ENCODE measurements around the gene GALNT14. TPM values are rescaled to one million over a fixed set of nuclear protein-coding genes. Genes with fewer than 3 reads are reported as not detected.

Gene GALNT14
- total RNA-seq, 1 experiment from 2014 or later, result 6.0 TPM

DNA sequence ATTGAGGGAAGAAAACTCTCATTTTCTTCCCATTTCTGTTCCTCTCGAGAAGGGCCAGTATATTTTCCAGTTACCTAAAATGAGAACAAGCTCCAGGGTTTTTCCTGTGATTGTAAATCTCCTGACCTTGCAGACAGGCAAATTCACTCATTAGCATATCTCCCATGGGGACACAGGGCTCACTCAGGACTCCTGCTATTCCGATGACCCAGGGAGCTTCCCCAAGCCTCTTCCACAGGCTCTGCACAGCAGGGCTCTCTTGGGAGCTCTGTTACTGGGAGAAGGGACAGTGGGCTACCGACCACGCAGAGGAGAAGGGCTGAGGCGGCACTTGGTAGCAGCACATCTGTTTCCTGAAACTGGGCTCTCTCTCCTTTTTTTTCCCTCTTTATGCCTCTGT, 195.8 kb downstream of the GALNT14 start:
- POLR2A ChIA-PET, result no interaction called here
- Mint-ChIP-seq H3K27me3 (ENCODE audit: low read depth) (no peaks in the 10 kb centered on the region), H3K9me3 (peaks cover 11% of the 10 kb centered on the region), H3K4me3 (no peak overlapping the region), H3K27ac (no peak overlapping the region), H3K36me3 (no peaks in the 10 kb centered on the region), H3K4me1 (peaks cover 41% of the 10 kb centered on the region)
- no peak for TF ChIP-seq ATF1 (CRISPR knock-in tag; IDR thresholded peaks at IDR 0.05)
- TF ChIP-seq ATF2 (CRISPR knock-in tag; IDR thresholded peaks at IDR 0.05; ENCODE audit: borderline replicate concordance, low read depth), result no peak
- TF ChIP-seq NFYB (CRISPR knock-in tag; conservative IDR thresholded peaks at IDR 0.05; ENCODE audit: low read depth), result no peak
- TF ChIP-seq ETV6 (CRISPR knock-in tag; IDR thresholded peaks at IDR 0.05), result no peak
- TF ChIP-seq ZNF423 (CRISPR knock-in tag; IDR thresholded peaks at IDR 0.05), result peak; percentile 70
- TF ChIP-seq SMAD3 (CRISPR knock-in tag; IDR thresholded peaks at IDR 0.05; ENCODE audit: borderline replicate concordance), result no peak
- DNase-seq (ENCODE audit: low spot score) (no peak), ATAC-seq (no peak)
- CTCF ChIA-PET, result interaction anchor here (0.5 to 1.1 kb wide), 3 partner anchors 27 to 275 kb away, joined by 3 read pairs; no protein-coding TSS in a partner anchor

DNA sequence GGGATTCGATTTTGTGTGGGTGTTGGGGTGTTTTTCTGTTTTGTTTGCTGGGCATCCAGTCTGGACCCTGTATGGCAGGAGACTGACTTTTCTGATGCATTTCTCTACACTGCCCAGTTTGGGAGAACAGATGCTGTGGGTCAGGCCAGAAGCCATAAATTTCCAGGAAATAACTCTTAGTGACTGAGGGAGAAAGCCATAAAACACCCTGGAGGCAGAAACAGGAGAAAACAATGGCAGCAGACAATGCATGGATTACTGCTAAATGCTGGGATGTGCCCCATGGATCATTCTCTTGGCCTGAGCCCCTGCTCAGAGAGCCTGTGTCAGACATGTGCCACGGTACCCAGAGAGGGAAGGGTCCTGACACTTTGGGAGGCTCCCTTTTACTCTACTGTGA, 197.4 kb downstream of the GALNT14 start:
- no peak for ATAC-seq
- POLR2A ChIA-PET, result no interaction called here
- H3K4me3 Mint-ChIP-seq, result no peak overlapping the region
- no peaks in the 10 kb centered on the region for H3K36me3 Mint-ChIP-seq
- H3K27ac Mint-ChIP-seq, result no peak overlapping the region
- H3K27me3 Mint-ChIP-seq (ENCODE audit: low read depth), result no peaks in the 10 kb centered on the region
- no peak for TF ChIP-seq ARID4B (CRISPR knock-in tag; IDR thresholded peaks at IDR 0.05; ENCODE audit: borderline replicate concordance)
- no peak for TF ChIP-seq HMGA2 (CRISPR knock-in tag; IDR thresholded peaks at IDR 0.05)
- TF ChIP-seq STAT6 (CRISPR knock-in tag; conservative IDR thresholded peaks at IDR 0.05; ENCODE audit: low read depth), result no peak
- TF ChIP-seq USF1 (CRISPR knock-in tag; IDR thresholded peaks at IDR 0.05), result no peak
- no peak for TF ChIP-seq E2F1 (CRISPR knock-in tag; IDR thresholded peaks at IDR 0.05)
- no peak for TF ChIP-seq ZNF263 (CRISPR knock-in tag; IDR thresholded peaks at IDR 0.05; ENCODE audit: low read depth)
- TF ChIP-seq, protein P1, sequence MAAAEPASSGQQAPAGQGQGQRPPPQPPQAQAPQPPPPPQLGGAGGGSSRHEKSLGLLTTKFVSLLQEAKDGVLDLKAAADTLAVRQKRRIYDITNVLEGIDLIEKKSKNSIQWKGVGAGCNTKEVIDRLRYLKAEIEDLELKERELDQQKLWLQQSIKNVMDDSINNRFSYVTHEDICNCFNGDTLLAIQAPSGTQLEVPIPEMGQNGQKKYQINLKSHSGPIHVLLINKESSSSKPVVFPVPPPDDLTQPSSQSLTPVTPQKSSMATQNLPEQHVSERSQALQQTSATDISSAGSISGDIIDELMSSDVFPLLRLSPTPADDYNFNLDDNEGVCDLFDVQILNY (CRISPR knock-in tag; IDR thresholded peaks at IDR 0.05), result no peak
- TF ChIP-seq RELA (CRISPR knock-in tag; IDR thresholded peaks at IDR 0.05; ENCODE audit: borderline replicate concordance), result no peak
- CTCF ChIA-PET, result interaction anchor here (1.1 kb wide), 1 partner anchor 135 kb away, joined by 3 read pairs; no protein-coding TSS in a partner anchor
- no peak for DNase-seq (ENCODE audit: low spot score)
- H3K9me3 Mint-ChIP-seq, result no peaks in the 10 kb centered on the region
- H3K4me1 Mint-ChIP-seq, result peaks cover 51% of the 10 kb centered on the region
